ENCODE data around the gene SELENOI.
A peak's percentile ranks its signal among the peaks of the same experiment; 100 is the strongest.

Gene SELENOI

DNA sequence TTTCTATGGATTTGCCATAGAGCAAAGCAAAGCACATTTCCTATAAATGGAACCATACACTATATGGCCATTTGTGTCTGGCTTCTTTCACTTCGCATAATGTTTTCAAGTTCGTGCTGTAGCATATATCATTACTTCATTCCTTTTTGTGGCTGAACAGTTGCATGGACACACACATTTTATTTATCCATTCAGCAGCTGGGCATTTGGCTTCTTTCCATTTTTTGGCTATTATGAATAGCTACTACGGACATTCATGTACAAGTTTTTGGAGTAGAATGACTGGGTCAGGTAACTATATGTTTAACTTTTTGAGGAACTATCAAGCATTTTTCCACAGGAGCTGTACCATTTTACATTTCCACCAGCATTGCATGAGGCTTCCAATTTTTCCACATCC lies 10.7 kb upstream of the SELENOI start:
- no peak overlapping the region for H3K4me3 ChIP-seq (replicated peaks in 1 of 2; ENCODE audit: low read depth in 2 of 2, low read length in 2 of 2)
- peak in 1 of 2 donors; percentile 38 for DNase-seq (ENCODE audit: low read depth in 2 of 2)
- TF ChIP-seq, protein P1, sequence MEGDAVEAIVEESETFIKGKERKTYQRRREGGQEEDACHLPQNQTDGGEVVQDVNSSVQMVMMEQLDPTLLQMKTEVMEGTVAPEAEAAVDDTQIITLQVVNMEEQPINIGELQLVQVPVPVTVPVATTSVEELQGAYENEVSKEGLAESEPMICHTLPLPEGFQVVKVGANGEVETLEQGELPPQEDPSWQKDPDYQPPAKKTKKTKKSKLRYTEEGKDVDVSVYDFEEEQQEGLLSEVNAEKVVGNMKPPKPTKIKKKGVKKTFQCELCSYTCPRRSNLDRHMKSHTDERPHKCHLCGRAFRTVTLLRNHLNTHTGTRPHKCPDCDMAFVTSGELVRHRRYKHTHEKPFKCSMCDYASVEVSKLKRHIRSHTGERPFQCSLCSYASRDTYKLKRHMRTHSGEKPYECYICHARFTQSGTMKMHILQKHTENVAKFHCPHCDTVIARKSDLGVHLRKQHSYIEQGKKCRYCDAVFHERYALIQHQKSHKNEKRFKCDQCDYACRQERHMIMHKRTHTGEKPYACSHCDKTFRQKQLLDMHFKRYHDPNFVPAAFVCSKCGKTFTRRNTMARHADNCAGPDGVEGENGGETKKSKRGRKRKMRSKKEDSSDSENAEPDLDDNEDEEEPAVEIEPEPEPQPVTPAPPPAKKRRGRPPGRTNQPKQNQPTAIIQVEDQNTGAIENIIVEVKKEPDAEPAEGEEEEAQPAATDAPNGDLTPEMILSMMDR (IDR thresholded peaks at IDR 0.05; ENCODE audit: low read depth, low read length): no peak

DNA sequence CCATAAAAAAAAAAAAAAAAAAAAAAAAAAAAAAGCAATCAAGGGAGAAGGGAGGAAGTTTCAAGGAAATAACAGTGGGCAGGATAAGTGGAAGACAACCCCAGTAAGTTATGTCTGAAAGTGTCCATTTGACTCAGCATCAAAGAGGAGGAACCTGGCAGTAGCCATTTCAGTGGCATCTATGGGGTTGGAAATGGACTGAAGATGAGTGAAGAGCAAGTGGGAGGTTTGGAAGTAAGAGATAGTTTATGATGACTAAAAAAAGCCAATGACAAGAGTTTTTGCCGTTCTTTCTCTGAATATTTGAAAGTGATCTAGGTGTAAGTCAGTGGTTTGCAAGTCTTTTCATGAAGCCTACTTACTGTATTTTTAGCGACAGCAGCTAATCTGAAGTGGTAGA lies 9.2 kb upstream of the SELENOI start:
- DNase-seq (ENCODE audit: low read depth in 2 of 2): no peak
- TF ChIP-seq, protein P1 (IDR thresholded peaks at IDR 0.05; ENCODE audit: low read depth, low read length): no peak
- no peak overlapping the region for H3K4me3 ChIP-seq (replicated peaks in 1 of 2; ENCODE audit: low read depth in 2 of 2, low read length in 2 of 2)

DNA sequence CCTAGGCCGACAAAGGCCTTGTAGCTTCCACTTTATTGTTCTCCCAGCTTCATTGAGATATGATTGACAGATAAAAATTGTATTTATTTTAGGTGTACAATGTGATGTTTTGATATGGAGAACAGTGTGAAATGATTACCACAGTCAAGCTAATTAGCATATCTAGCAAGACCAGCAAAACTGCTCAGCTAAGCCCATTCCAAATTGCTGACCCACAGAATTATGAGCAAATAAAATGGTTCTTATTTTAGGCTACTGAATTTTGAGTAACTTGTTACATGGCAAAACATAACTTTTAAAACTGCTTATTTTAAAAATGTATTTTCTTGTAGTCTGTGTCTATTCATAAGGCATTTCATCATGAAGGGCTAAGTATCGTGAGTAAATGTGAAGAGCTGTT lies 8.6 kb upstream of the SELENOI start:
- no peak for DNase-seq (ENCODE audit: low read depth in 2 of 2)
- H3K4me3 ChIP-seq (replicated peaks in 1 of 2; ENCODE audit: low read depth in 2 of 2, low read length in 2 of 2): no peak overlapping the region
- TF ChIP-seq, protein P1 (IDR thresholded peaks at IDR 0.05; ENCODE audit: low read depth, low read length): no peak

DNA sequence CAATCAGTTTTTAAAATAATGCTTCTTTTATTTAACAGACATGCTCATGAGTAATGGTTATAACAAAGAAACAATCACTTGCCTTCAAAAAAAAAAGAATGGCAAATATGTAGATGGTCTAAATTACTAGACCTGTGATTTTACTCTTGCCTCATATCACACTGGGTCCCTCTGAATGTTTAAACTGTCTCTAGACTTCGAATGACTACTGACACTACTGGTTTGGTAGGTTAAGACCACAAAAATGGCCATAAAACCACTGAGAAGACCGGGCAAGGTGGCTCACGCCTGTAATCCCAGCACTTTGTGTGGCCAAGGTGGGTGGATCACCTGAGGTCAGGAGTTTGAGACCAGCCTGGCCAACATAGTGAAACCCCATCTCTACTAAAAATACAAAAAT lies 5.1 kb upstream of the SELENOI start:
- no peak overlapping the region for H3K4me3 ChIP-seq (replicated peaks in 1 of 2; ENCODE audit: low read depth in 2 of 2, low read length in 2 of 2)
- TF ChIP-seq, protein P1 (IDR thresholded peaks at IDR 0.05; ENCODE audit: low read depth, low read length): no peak
- DNase-seq (ENCODE audit: low read depth in 2 of 2): no peak

DNA sequence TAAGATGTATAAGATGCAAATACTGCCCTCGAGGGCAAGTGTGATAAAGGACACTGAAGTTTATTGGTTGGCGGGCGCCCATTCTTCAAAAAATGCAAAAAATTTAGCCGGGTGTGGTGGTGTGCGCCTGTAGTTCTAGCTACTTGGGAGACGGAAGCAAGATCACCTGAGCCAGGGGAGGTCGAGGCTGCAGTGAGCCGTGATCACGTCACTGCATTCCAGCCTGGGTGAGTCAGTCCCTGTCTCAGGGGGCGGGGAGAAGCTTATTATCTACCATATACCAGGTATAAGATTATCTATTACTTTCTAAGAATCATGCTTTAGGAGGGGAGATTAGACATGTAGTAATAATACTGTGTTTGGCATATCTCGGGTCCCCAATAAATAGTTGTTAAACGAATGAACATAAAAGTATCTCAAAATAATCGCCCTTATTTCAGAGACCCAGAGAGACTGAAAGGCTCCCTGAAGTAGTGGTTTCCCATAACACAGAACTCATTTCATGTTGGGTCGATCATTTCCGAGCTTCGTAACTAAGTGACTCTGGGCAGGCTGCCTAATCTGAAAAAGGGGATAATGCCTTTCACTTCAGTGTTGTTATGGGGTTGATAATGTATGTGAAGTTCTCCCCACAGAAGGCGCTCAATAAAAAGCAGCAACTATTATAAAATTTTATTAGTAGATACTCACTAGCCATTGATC lies 1.2 kb upstream of the SELENOI start:
- peak overlapping the region; percentile 64 to 82 for H3K4me3 ChIP-seq (replicated peaks in 1 of 2; ENCODE audit: low read depth in 2 of 2, low read length in 2 of 2)
- TF ChIP-seq, protein P1 (IDR thresholded peaks at IDR 0.05; ENCODE audit: low read depth, low read length): no peak
- peak; percentile 56 to 61 for DNase-seq (ENCODE audit: low read depth in 2 of 2)

DNA sequence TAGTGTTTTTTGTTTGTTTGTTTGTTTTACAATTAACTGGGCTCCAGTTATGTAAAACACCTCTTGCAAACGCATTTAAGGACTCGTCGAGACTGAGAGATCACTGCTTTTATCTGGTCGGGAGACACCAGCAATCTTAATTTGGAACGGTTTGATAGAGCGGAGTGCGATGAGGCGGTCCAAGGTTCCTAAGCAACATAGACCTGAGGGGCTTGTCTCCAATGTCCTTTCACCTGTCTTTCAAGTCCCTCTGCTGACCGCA lies 729 bp upstream of the SELENOI start:
- TF ChIP-seq, protein P1 (IDR thresholded peaks at IDR 0.05; ENCODE audit: low read depth, low read length): no peak
- no peak for DNase-seq (ENCODE audit: low read depth in 2 of 2)
- H3K4me3 ChIP-seq (replicated peaks in 1 of 2; ENCODE audit: low read depth in 2 of 2, low read length in 2 of 2): peak overlapping the region; percentile 64 to 82

DNA sequence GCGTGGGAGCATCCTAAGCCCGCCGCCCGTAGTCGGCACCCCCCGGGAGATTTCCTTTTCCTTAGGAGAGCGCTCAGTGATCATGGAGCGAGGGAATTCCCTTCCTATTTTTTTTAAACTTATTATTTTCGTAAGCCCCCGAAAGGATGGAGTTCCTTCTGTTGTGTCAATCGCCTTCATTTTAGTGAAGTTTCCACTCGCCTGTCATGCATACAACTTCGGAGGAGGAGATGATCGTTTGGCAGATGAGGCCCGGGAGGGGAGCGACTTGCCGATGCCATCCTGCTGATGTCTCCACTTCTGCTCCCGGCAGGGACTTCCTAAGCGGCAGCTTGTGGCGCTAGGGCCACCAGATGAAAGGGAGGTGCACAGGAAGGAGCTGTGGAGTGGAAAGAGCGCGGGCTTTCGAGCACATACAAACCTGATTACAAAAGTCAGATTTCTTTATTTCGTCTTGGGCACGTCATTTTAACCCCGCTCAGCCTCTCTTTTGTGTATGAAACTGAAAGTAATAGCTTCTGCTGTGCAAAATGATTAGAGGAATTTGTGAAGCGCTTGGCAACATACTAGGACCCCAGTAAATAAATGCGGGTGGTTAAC lies 611 bp downstream of the SELENOI start, which contains the start of gene ADGRF3:
ADGRF3 (minus strand) TSS at position 336 of the 600 bp plus-strand sequence. CDS start 555 bp downstream, outside the sequence.
- peak within 1 kb of the TSS; percentile 66 to 82 for H3K4me3 ChIP-seq (replicated peaks in 1 of 2; ENCODE audit: low read depth in 2 of 2, low read length in 2 of 2)
- TF ChIP-seq, protein P1 (IDR thresholded peaks at IDR 0.05; ENCODE audit: low read depth, low read length): no peak
- DNase-seq (ENCODE audit: low read depth in 2 of 2): peak; percentile 35 to 47

Data from cardiac fibroblast (primary cell).